H9 (cell line): ENCODE data around the gene HMX1. TPM values are rescaled to one million over a fixed set of nuclear protein-coding genes. Genes with fewer than 3 reads are reported as not detected.

ENCODE experiments used
- DNase-seq: peaks from one replicate; pipeline ENCODE4 v3.0.0-alpha.2; 2017
- H2AFZ ChIP-seq: one replicate; pipeline ENCODE4 v1.6.1; 2013; ENCODE audit warnings: mild to moderate bottlenecking, low read length, control low read depth, moderate library complexity
- H2AK5ac ChIP-seq: 2 replicates; pipeline ENCODE4 v1.6.1; 2013; ENCODE audit warnings: low read length, control low read depth, mixed read lengths; ENCODE audit not compliant: insufficient read length
- H2BK120ac ChIP-seq: one replicate; pipeline ENCODE4 v1.6.1; 2013; ENCODE audit warnings: low read depth, mild to moderate bottlenecking, low read length, control low read depth, inconsistent platforms; ENCODE audit not compliant: poor library complexity, severe bottlenecking
- H2BK12ac ChIP-seq: 2 replicates; pipeline ENCODE4 v1.6.1; 2013; ENCODE audit warnings: low read length, control low read depth, mixed read lengths, low read depth; ENCODE audit not compliant: insufficient read length
- H2BK15ac ChIP-seq: 2 replicates; pipeline ENCODE4 v1.6.1; 2013; ENCODE audit warnings: low read depth, low read length, control low read depth
- H2BK20ac ChIP-seq: one replicate; pipeline ENCODE4 v1.6.1; 2013; ENCODE audit warnings: low read depth, mild to moderate bottlenecking, low read length, control low read depth, inconsistent platforms; ENCODE audit not compliant: poor library complexity, severe bottlenecking
- H2BK5ac ChIP-seq: 2 replicates; pipeline ENCODE4 v1.6.1; 2013; ENCODE audit warnings: low read length, control low read depth, mixed read lengths; ENCODE audit not compliant: insufficient read length
- H3K14ac ChIP-seq: 2 replicates; pipeline ENCODE4 v1.6.1; 2013; ENCODE audit warnings: low read length, control low read depth; ENCODE audit not compliant: insufficient read depth
- H3K18ac ChIP-seq: 2 replicates; pipeline ENCODE4 v1.6.1; 2013; ENCODE audit warnings: low read depth, mild to moderate bottlenecking, mixed read lengths, low read length, control low read depth; ENCODE audit not compliant: insufficient read length
- H3K23ac ChIP-seq: 2 replicates; pipeline ENCODE4 v1.6.1; 2013; ENCODE audit warnings: low read length, control low read depth, mixed read lengths, low read depth; ENCODE audit not compliant: insufficient read length
- H3K23me2 ChIP-seq: 2 replicates; pipeline ENCODE4 v1.6.1; 2013; ENCODE audit warnings: low read depth, mild to moderate bottlenecking, mixed read lengths, low read length, control low read depth; ENCODE audit not compliant: insufficient read length, poor library complexity, severe bottlenecking
- H3K27ac ChIP-seq: 2 replicates; pipeline ENCODE4 v1.5.1; 2013; ENCODE audit warnings: low read length, control low read depth, mixed read lengths, low read depth; ENCODE audit not compliant: insufficient read length
- H3K27me3 ChIP-seq: 2 replicates; pipeline ENCODE4 v1.6.1; 2013; ENCODE audit warnings: low read length, control low read depth, inconsistent platforms; ENCODE audit not compliant: insufficient read depth
- H3K4ac ChIP-seq: 2 replicates; pipeline ENCODE4 v1.6.1; 2013; ENCODE audit warnings: low read depth, mild to moderate bottlenecking, control low read depth, inconsistent platforms, low read length, moderate library complexity
- H3K4me1 ChIP-seq: 2 replicates; pipeline ENCODE4 v1.6.1; 2013; ENCODE audit warnings: low read length, control low read depth, inconsistent platforms; ENCODE audit not compliant: insufficient read depth
- H3K4me2 ChIP-seq: 2 replicates; pipeline ENCODE4 v1.6.1; 2013; ENCODE audit warnings: low read length, control low read depth, mixed read lengths; ENCODE audit not compliant: insufficient read length, insufficient read depth
- H3K56ac ChIP-seq: 2 replicates; pipeline ENCODE4 v1.6.1; 2013; ENCODE audit warnings: low read depth, mild to moderate bottlenecking, mixed read lengths, low read length, control low read depth; ENCODE audit not compliant: insufficient read length
- H3K79me1 ChIP-seq: 2 replicates; pipeline ENCODE4 v1.6.1; 2013; ENCODE audit warnings: low read depth, mild to moderate bottlenecking, moderate library complexity, low read length, control low read depth, inconsistent platforms; ENCODE audit not compliant: insufficient read depth, poor library complexity, severe bottlenecking
- H3K79me2 ChIP-seq: 2 replicates; pipeline ENCODE4 v1.6.1; 2013; ENCODE audit warnings: low read length, control low read depth, inconsistent platforms; ENCODE audit not compliant: insufficient read depth
- H3K9ac ChIP-seq: 2 replicates; pipeline ENCODE4 v1.6.1; 2013; ENCODE audit warnings: low read length, control low read depth, mixed read lengths; ENCODE audit not compliant: insufficient read length; ENCODE audit errors: extremely low read depth
- H3K9me3 ChIP-seq: one replicate; pipeline ENCODE4 v1.6.1; 2013; ENCODE audit warnings: low read depth, low read length, inconsistent platforms; ENCODE audit not compliant: control insufficient read depth
- H3T11ph ChIP-seq: one replicate; pipeline ENCODE4 v1.6.1; 2013; ENCODE audit warnings: mild to moderate bottlenecking, low read length, control low read depth, inconsistent platforms
- H4K20me1 ChIP-seq: one replicate; pipeline ENCODE4 v1.6.1; 2013; ENCODE audit not compliant: control insufficient read depth, insufficient read length, insufficient read depth
- H4K5ac ChIP-seq: 2 replicates; pipeline ENCODE4 v1.6.1; 2013; ENCODE audit warnings: low read depth, mild to moderate bottlenecking, mixed read lengths, low read length, control low read depth; ENCODE audit not compliant: insufficient read length
- H4K8ac ChIP-seq: replicated peaks from 2 replicates; pipeline ENCODE4 v1.6.1; 2013; ENCODE audit warnings: low read length, control low read depth, mixed read lengths, low read depth; ENCODE audit not compliant: insufficient read length
- H4K91ac ChIP-seq: 2 replicates; pipeline ENCODE4 v1.6.1; 2013; ENCODE audit warnings: low read depth, mild to moderate bottlenecking, moderate library complexity, mixed read lengths, low read length, control low read depth; ENCODE audit not compliant: insufficient read length
- H3K27ac Mint-ChIP-seq, 3 experiments: 2 replicates in 2 of 3; 3 replicates in 1 of 3; pipeline ENCODE4 v1.8.0; 2020 to 2021; ENCODE audit warnings: mixed read lengths in 3 of 3, mild to moderate bottlenecking in 1 of 3, moderate library complexity in 1 of 3
- H3K27me3 Mint-ChIP-seq: 2 replicates; pipeline ENCODE4 v1.8.0; 2021; ENCODE audit warnings: low read depth, mild to moderate bottlenecking, moderate library complexity, mixed read lengths
- H3K36me3 Mint-ChIP-seq, 3 experiments: 2 replicates in 2 of 3; 3 replicates in 1 of 3; pipeline ENCODE4 v1.8.0; 2020 to 2021; ENCODE audit warnings: low read depth in 3 of 3, mixed read lengths in 3 of 3; ENCODE audit not compliant: insufficient read depth in 1 of 3
- H3K4me1 Mint-ChIP-seq, 2 experiments: 2 replicates each; pipeline ENCODE4 v1.8.0; 2020; ENCODE audit warnings: mixed read lengths in 2 of 2
- H3K4me3 Mint-ChIP-seq, 2 experiments: 2 replicates in 1 of 2; 3 replicates in 1 of 2; pipeline ENCODE4 v1.8.0; 2020 to 2021; ENCODE audit warnings: mild to moderate bottlenecking in 2 of 2, mixed read lengths in 2 of 2, moderate library complexity in 1 of 2
- H3K9me3 Mint-ChIP-seq, 2 experiments: 2 replicates in 1 of 2; 3 replicates in 1 of 2; pipeline ENCODE4 v1.8.0; 2020; ENCODE audit warnings: mild to moderate bottlenecking in 2 of 2, mixed read lengths in 2 of 2, moderate library complexity in 1 of 2
- CTCF ChIP-seq: fragments of 200-600 bp; sonication (generic); conservative IDR thresholded peaks from 3 replicates; pipeline ENCODE4 v1.8.0; 2021; ENCODE audit warnings: antibody characterized with exemption, mild to moderate bottlenecking
- WGBS: extraction: QIAGEN DNeasy Blood & Tissue Kit; methylation state at CpG from one replicate; pipeline ENCODE4 v1.1.7; 2013; ENCODE audit warnings: missing lambda C conversion rate, low lambda C conversion rate, mixed read lengths; ENCODE audit not compliant: insufficient read length; ENCODE audit errors: extremely low coverage; 5-methylcytosine and 5-hydroxymethylcytosine counted together
- total RNA-seq: library from RNA; stranded (reverse); gene quantifications from 2 replicates; pipeline ENCODE4 v1.2.1, GENCODE V29; 2021

HMX1 gene
- total RNA-seq, 1 experiment from 2014 or later = 0.26 TPM

GRCh38 chr4:8842614-8843013 lies 29.0 kb downstream of the HMX1 start:
- H3K79me1 ChIP-seq = no peaks in the 10 kb centered on the region
- no peaks in the 10 kb centered on the region for H3K4me1 ChIP-seq
- no peak overlapping the region for H4K5ac ChIP-seq
- H4K91ac ChIP-seq = no peak overlapping the region
- no peak overlapping the region for H3K9ac ChIP-seq
- Mint-ChIP-seq H3K27ac (no peak overlapping the region), H3K4me1 (peaks cover 6 to 11% of the 10 kb centered on the region in 2 experiments), H3K27me3 (peaks cover 31% of the 10 kb centered on the region), H3K36me3 (no peaks in the 10 kb centered on the region), H3K9me3 (peaks cover 0 to 5% of the 10 kb centered on the region in 2 experiments; a peak in 3 of 5 replicates), H3K4me3 (no peak overlapping the region)
- no peak overlapping the region for H2AK5ac ChIP-seq
- H2BK12ac ChIP-seq = no peak overlapping the region
- H3K56ac ChIP-seq = no peak overlapping the region
- H2BK20ac ChIP-seq = no peak overlapping the region
- no peak overlapping the region for H2BK120ac ChIP-seq
- H3K4ac ChIP-seq = no peak overlapping the region
- no peak for DNase-seq
- no peak overlapping the region for H2AFZ ChIP-seq
- no peak overlapping the region for H3K23ac ChIP-seq
- H4K8ac ChIP-seq = no peak overlapping the region
- no peaks in the 10 kb centered on the region for H3K27me3 ChIP-seq
- H4K20me1 ChIP-seq = no peaks in the 10 kb centered on the region
- no peaks in the 10 kb centered on the region for H3K23me2 ChIP-seq
- WGBS = no CpG with 5 or more reads among the region's 2 CpGs
- H3K79me2 ChIP-seq = no peaks in the 10 kb centered on the region
- H3K4me2 ChIP-seq = no peak overlapping the region
- no peak overlapping the region for H3K14ac ChIP-seq
- H2BK5ac ChIP-seq = no peak overlapping the region
- H3T11ph ChIP-seq = no peak overlapping the region
- no peak for TF ChIP-seq CTCF
- no peaks in the 10 kb centered on the region for H3K9me3 ChIP-seq
- no peak overlapping the region for H2BK15ac ChIP-seq
- no peak overlapping the region for H3K27ac ChIP-seq
- H3K18ac ChIP-seq = no peak overlapping the region
